ENCODE results near the gene DCDC2. TPM values are rescaled to one million over a fixed set of nuclear protein-coding genes. Genes with fewer than 3 reads are reported as not detected.

Gene DCDC2
- total RNA-seq, 3 donors from 2014 or later = 8.9 to 9.5 TPM; not detected in 1

DNA sequence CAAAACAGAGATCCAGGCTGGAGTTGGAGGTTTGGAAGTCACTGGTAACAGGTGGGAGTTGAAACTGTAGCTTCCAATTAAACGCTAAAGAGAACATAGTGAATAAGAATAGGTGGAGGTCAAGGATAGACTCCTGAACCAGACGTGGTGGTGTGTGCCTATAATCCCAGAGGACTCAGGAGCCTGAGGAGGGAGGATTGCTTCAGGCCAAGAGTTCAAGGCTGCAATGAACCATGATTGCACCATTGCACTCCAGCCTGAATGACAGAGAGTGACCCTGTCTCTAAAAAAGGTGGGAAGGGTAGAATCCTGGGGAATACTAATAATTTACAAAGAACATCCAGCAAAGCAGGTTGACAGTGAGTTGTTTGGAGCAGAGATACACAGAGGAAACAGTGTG is 218.2 kb downstream of the DCDC2 start:
- Histone ChIP-seq H3K27me3 (no peaks in the 10 kb centered on the region), H3K27ac (no peak overlapping the region), H3K4me3 (no peak overlapping the region), H3K36me3 (no peaks in the 10 kb centered on the region), H3K9me3 (no peaks in the 10 kb centered on the region), H3K4me1 (no peaks in the 10 kb centered on the region)
- no peak for DNase-seq (ENCODE audit: low spot score in 2 of 2)
- intact Hi-C loops (cut with DNase I; ENCODE audit: low total_unique reads) = loop anchor here (2.0 kb wide), 1 partner anchor 47 kb away; no protein-coding TSS in a partner anchor
- TF ChIP-seq POLR2AphosphoS5 (IDR thresholded peaks at IDR 0.05) (no peak), POLR2A (IDR thresholded peaks at IDR 0.05) (no peak)
- TF ChIP-seq, protein P1, sequence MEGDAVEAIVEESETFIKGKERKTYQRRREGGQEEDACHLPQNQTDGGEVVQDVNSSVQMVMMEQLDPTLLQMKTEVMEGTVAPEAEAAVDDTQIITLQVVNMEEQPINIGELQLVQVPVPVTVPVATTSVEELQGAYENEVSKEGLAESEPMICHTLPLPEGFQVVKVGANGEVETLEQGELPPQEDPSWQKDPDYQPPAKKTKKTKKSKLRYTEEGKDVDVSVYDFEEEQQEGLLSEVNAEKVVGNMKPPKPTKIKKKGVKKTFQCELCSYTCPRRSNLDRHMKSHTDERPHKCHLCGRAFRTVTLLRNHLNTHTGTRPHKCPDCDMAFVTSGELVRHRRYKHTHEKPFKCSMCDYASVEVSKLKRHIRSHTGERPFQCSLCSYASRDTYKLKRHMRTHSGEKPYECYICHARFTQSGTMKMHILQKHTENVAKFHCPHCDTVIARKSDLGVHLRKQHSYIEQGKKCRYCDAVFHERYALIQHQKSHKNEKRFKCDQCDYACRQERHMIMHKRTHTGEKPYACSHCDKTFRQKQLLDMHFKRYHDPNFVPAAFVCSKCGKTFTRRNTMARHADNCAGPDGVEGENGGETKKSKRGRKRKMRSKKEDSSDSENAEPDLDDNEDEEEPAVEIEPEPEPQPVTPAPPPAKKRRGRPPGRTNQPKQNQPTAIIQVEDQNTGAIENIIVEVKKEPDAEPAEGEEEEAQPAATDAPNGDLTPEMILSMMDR (IDR thresholded peaks at IDR 0.05) = no peak

DNA sequence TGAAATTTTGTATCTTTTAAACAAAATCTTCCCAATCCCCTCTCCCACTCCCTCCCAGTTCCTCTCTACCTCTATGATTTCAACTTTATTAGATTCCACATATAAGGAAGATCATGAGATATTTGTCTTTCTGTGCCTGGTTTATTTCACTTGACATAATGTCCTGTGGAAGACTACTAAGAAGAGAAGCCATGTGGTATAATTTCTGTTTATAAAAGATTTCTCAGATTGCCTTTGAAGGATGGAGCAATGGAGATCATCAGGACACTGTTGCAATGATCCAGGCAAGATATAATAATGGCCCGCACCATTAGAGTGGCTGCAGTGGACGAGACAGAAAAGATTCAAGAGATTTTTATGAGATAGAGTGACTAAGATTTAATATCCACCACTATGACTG is 218.8 kb downstream of the DCDC2 start:
- no peak for TF ChIP-seq POLR2A (IDR thresholded peaks at IDR 0.05)
- TF ChIP-seq, protein P1 (IDR thresholded peaks at IDR 0.05) = no peak
- TF ChIP-seq POLR2AphosphoS5 (IDR thresholded peaks at IDR 0.05) = no peak
- H3K4me1 ChIP-seq = no peaks in the 10 kb centered on the region
- no peak overlapping the region for H3K27ac ChIP-seq
- no peak for DNase-seq (ENCODE audit: low spot score in 2 of 2)
- H3K4me3 ChIP-seq = no peak overlapping the region
- intact Hi-C loops (cut with DNase I; ENCODE audit: low total_unique reads) = no loop called here
- H3K9me3 ChIP-seq = no peaks in the 10 kb centered on the region
- H3K36me3 ChIP-seq = no peaks in the 10 kb centered on the region
- peaks cover 0 to 4% of the 10 kb centered on the region in 2 donors for H3K27me3 ChIP-seq

DNA sequence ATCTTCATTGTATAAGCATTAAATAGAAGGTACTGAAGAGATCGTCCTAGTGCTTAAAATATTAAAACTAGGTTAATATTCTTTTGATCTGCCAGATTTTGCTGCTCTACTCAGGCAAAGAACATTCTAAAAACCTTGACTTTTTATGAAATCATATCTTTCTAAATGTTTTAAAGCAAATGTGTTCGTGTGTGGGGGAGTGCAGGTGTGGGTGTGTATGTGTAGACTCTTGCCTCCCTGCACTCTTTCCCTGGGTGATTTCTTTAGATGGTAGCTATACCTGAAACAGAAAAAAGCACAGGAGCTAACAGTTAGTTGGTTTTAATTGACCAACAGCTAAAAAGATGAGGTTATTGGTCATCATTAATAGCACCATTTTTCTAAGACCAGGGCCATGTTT is 226.1 kb downstream of the DCDC2 start:
- intact Hi-C loops (cut with DNase I; ENCODE audit: low total_unique reads) = no loop called here
- Histone ChIP-seq H3K27me3 (peaks cover 0 to 4% of the 10 kb centered on the region in 2 donors), H3K27ac (no peak overlapping the region), H3K36me3 (no peaks in the 10 kb centered on the region), H3K4me1 (no peaks in the 10 kb centered on the region), H3K4me3 (no peak overlapping the region), H3K9me3 (no peaks in the 10 kb centered on the region)
- DNase-seq (ENCODE audit: low spot score in 2 of 2) = no peak
- no peak for TF ChIP-seq POLR2AphosphoS5 (IDR thresholded peaks at IDR 0.05)
- TF ChIP-seq, protein P1 (IDR thresholded peaks at IDR 0.05) = no peak
- TF ChIP-seq POLR2A (IDR thresholded peaks at IDR 0.05) = no peak

DNA sequence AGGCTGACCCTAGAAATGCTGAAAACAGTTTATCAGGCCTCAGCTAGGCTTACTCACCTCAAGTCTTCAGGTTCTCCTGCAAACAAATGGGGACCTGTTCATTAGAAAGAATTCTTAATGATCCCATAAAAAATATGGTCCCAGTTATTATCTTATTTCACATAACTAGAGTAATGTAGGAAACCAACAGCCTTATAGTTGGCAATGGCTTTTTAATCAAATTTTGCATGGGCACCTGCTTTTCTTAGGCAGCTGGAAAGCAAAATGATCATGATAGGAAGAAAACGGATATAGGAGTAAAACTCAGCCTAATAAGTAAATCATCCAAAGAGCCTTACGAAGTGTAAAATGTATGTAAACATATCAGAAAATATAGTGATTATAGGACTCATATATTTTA is 230.5 kb downstream of the DCDC2 start:
- Histone ChIP-seq H3K4me1 (no peaks in the 10 kb centered on the region), H3K9me3 (no peaks in the 10 kb centered on the region), H3K4me3 (no peak overlapping the region), H3K36me3 (no peaks in the 10 kb centered on the region), H3K27me3 (peaks cover 0 to 6% of the 10 kb centered on the region in 2 donors), H3K27ac (no peak overlapping the region)
- no peak for TF ChIP-seq POLR2A (IDR thresholded peaks at IDR 0.05)
- no peak for TF ChIP-seq POLR2AphosphoS5 (IDR thresholded peaks at IDR 0.05)
- DNase-seq (ENCODE audit: low spot score in 2 of 2) = no peak
- intact Hi-C loops (cut with DNase I; ENCODE audit: low total_unique reads) = no loop called here

DNA sequence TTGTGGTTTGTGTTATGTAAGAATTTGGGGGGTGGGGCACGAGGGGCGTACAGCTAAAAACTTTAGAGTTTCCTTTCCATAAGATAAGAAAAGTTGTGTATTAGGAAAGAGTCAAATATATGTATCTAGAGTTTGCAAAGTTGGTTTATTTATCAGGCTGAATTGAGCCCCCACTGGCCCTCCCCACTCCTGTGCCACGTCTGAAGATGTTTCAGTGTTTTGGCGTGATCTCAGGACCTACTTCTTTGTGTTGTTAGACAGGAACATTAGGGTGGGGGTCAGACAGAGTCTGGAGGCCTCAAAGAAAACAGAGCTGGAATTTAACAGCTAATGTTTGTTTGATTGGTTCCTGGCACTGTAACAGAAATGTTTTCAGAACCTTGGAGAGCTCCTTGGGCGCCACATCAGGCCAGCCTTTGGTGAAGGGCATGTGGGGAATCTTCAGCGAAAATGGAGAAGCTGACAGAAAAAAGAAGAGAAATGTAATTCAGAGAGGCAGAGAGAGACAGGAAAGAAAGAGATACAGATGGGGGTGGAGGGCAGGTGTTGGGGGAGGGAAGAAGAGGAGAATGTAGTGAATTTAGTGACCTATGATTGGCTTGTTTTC is 231.2 kb downstream of the DCDC2 start:
- Histone ChIP-seq H3K27me3 (peaks cover 0 to 6% of the 10 kb centered on the region in 2 donors), H3K27ac (no peak overlapping the region), H3K9me3 (no peaks in the 10 kb centered on the region), H3K4me1 (no peaks in the 10 kb centered on the region), H3K36me3 (no peaks in the 10 kb centered on the region), H3K4me3 (no peak overlapping the region)
- intact Hi-C loops (cut with DNase I; ENCODE audit: low total_unique reads) = no loop called here
- TF ChIP-seq, protein P1 (IDR thresholded peaks at IDR 0.05) = no peak
- TF ChIP-seq POLR2AphosphoS5 (IDR thresholded peaks at IDR 0.05) (no peak), POLR2A (IDR thresholded peaks at IDR 0.05) (no peak)
- DNase-seq (ENCODE audit: low spot score in 2 of 2) = no peak

All from breast epithelium (tissue), 4 donors.